ENCODE measurements around the gene SLC37A4. TPM values are rescaled to one million over a fixed set of nuclear protein-coding genes. Genes with fewer than 3 reads are reported as not detected.

SLC37A4 gene
- polyA plus RNA-seq, 1 of the 3 experiments (the other 2 are of a cell fraction) = 21.8 TPM

GRCh38 chr11:119054418-119054817 is 23.7 kb upstream of the SLC37A4 start:
- CTCF ChIA-PET = interaction anchor here (0.5 to 2.1 kb wide), 3 partner anchors 9 to 286 kb away, joined by 3 to 8 read pairs (median 4); no protein-coding TSS in a partner anchor
- H3K9me3 ChIP-seq = no peaks in the 10 kb centered on the region
- no peak overlapping the region for H3K4me2 ChIP-seq
- peaks cover 37 to 53% of the 10 kb centered on the region in 2 experiments for H3K36me3 ChIP-seq (replicated peaks in 1 of 2; ENCODE audit: control insufficient read depth in 1 of 2, insufficient read depth in 2 of 2, low read length in 1 of 2)
- H4K20me1 ChIP-seq (ENCODE audit: insufficient read depth) = no peaks in the 10 kb centered on the region
- H3K27ac ChIP-seq (ENCODE audit: low read depth in 2 of 2, low read length in 1 of 2) = no peak overlapping the region
- H3K9ac ChIP-seq = no peak overlapping the region
- H3K9me2 ChIP-seq = no peaks in the 10 kb centered on the region
- TF ChIP-seq ELF1 (IDR thresholded peaks at IDR 0.05) (no peak), FOXJ3 (CRISPR knock-in tag; IDR thresholded peaks at IDR 0.05) (no peak), MXI1 (IDR thresholded peaks at IDR 0.05; ENCODE audit: low read depth, low read length) (no peak), CHD2 (IDR thresholded peaks at IDR 0.05; ENCODE audit: low read length, partially characterized antibody) (no peak), TEAD4 (IDR thresholded peaks at IDR 0.05; ENCODE audit: borderline replicate concordance, insufficient read depth) (no peak), RXRA (IDR thresholded peaks at IDR 0.05; ENCODE audit: borderline replicate concordance, low read depth) (no peak), SIN3A (IDR thresholded peaks at IDR 0.05; ENCODE audit: borderline replicate concordance, low read depth, low read length) (no peak), NFIC (IDR thresholded peaks at IDR 0.05; ENCODE audit: borderline replicate concordance) (no peak), FOSL2 (IDR thresholded peaks at IDR 0.05; ENCODE audit: borderline replicate concordance, low read depth) (no peak), POLR2AphosphoS5 (IDR thresholded peaks at IDR 0.05; ENCODE audit: low read depth, low read length) (no peak), REST (IDR thresholded peaks at IDR 0.05; ENCODE audit: low read depth, low read length) (no peak), FOXM1 (IDR thresholded peaks at IDR 0.05; ENCODE audit: low read depth) (no peak), TCF12 (IDR thresholded peaks at IDR 0.05) (no peak), GABPA (IDR thresholded peaks at IDR 0.05; ENCODE audit: low read depth) (no peak), YY1 (IDR thresholded peaks at IDR 0.05; ENCODE audit: low read depth) (no peak)
- TF ChIP-seq, protein P1, sequence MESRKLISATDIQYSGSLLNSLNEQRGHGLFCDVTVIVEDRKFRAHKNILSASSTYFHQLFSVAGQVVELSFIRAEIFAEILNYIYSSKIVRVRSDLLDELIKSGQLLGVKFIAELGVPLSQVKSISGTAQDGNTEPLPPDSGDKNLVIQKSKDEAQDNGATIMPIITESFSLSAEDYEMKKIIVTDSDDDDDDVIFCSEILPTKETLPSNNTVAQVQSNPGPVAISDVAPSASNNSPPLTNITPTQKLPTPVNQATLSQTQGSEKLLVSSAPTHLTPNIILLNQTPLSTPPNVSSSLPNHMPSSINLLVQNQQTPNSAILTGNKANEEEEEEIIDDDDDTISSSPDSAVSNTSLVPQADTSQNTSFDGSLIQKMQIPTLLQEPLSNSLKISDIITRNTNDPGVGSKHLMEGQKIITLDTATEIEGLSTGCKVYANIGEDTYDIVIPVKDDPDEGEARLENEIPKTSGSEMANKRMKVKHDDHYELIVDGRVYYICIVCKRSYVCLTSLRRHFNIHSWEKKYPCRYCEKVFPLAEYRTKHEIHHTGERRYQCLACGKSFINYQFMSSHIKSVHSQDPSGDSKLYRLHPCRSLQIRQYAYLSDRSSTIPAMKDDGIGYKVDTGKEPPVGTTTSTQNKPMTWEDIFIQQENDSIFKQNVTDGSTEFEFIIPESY (IDR thresholded peaks at IDR 0.05; ENCODE audit: borderline replicate concordance, low read depth) = no peak
- H3F3A ChIP-seq (replicated peaks; ENCODE audit: insufficient read depth) = peaks cover 8% of the 10 kb centered on the region
- no peak overlapping the region for H3K4me3 ChIP-seq (ENCODE audit: low read depth in 2 of 2, low read length in 1 of 2)
- DNase-seq = no peak
- no peaks in the 10 kb centered on the region for H3K27me3 ChIP-seq (ENCODE audit: insufficient read depth)
- WGBS (ENCODE audit: low lambda C conversion rate) = 100% methylated on average over 2 of the region's 10 CpGs
- POLR2A ChIA-PET = interaction anchor here (0.6 to 3.8 kb wide), 3 partner anchors 8 to 31 kb away, joined by 3 to 21 read pairs (median 12); partner anchors contain the start of genes HMBS and VPS11
- peaks cover 33% of the 10 kb centered on the region for H3K79me2 ChIP-seq (ENCODE audit: insufficient read depth)
- peaks cover 12 to 21% of the 10 kb centered on the region in 2 experiments; a peak in 2 of 4 replicates for H3K4me1 ChIP-seq (ENCODE audit: control insufficient read depth in 1 of 2, insufficient read depth in 2 of 2, low read depth in 1 of 2, low read length in 1 of 2)
- H2AFZ ChIP-seq (ENCODE audit: low read depth) = no peak overlapping the region
